Stimulated activated effector memory CD8-positive, alpha-beta T cell treated with anti-CD3 and anti-CD28 coated beads, Interleukin-12 subunit alpha, Interleukin-12 subunit beta, amount 100 ng/mL, for 72 hours (primary cell): ENCODE data around the gene SRRM1.
"Not testable (repeated sequence)": the region's sequence is repeated elsewhere in the genome, so short reads cannot be mapped to it uniquely, and the experiment has no call there.

Source experiments
- ATAC-seq: fragments of 150-1000 bp; cut with Tn5 transposase; 2 replicates; pipeline ENCODE4 v1.10.0; 2021
- DNase-seq, 2 donors: peaks; one replicate each; pipeline ENCODE4 v3.0.0; 2021 to 2022; ENCODE audit warnings: low spot score in 2 of 2
- H3K27ac Mint-ChIP-seq: one replicate; pipeline ENCODE4 v1.8.0; 2022; ENCODE audit warnings: mild to moderate bottlenecking, mixed read lengths
- H3K36me3 Mint-ChIP-seq: one replicate; pipeline ENCODE4 v1.8.0; 2022; ENCODE audit warnings: mild to moderate bottlenecking, mixed read lengths
- H3K4me1 Mint-ChIP-seq: one replicate; pipeline ENCODE4 v1.8.0; 2022; ENCODE audit warnings: mixed read lengths
- H3K4me3 Mint-ChIP-seq: one replicate; pipeline ENCODE4 v1.8.0; 2022; ENCODE audit warnings: mild to moderate bottlenecking, mixed read lengths
- H3K9me3 Mint-ChIP-seq: one replicate; pipeline ENCODE4 v1.8.0; 2022; ENCODE audit warnings: mixed read lengths

Gene SRRM1

DNA sequence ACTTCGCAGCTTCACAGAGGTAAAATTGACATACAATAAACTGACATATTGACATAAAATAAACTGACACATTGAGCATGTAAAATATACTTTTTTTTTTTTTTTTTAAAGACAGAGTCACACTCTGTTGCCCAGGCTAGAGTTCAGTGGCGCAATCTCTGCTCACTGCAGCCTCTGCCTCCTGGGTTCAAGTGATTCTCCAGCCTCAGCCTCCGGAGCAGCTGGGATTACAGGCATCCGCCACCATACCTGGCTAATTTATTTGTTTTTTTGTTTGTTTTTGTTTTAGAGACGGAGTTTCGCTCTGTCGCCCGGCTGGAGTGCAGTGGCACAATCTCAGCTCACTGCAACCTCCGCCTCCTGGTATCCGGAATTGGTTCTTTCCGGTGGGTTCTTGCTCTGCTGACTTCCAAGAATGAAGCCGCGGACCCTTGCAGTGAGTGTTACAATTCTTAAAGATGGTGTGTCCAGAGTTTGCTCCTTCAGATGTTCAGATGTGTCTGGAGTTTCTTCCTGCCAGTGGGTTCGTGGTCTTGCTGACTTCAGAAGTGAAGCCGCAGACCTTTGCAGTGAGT is 53.7 kb downstream of the SRRM1 start:
- Mint-ChIP-seq H3K9me3 (no peaks in the 10 kb centered on the region), H3K4me1 (peaks cover 10% of the 10 kb centered on the region), H3K36me3 (no peaks in the 10 kb centered on the region), H3K4me3 (no peak overlapping the region), H3K27ac (no peak overlapping the region)
- DNase-seq: no peak
- no peak for ATAC-seq

DNA sequence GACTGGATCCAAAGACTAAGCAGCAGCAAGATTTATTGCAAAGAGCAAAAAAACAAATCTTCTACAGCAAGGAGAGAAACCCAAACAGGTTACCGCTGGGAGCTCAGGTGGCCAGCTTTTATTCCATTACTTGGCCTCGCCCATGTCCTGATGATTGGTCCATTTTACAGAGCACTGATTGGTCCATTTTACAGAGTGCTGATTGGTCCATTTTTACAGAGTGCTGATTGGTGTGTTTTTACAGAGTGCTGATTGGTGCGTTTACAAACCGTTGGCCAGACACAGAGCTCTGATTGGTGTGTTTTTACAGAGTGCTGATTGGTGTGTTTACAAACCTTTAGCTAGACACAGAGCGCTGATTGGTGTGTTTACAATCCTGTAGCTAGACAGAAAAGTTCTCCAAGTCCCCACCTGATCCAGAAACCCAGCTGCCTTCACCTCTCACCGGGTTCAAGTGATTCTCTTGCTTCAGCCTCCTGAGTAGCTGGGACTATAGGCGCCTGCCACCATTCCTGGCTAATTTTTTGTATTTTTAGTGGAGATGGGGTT is 54.4 kb downstream of the SRRM1 start:
- DNase-seq, H3K36me3 Mint-ChIP-seq, ATAC-seq, H3K9me3 Mint-ChIP-seq, H3K4me1 Mint-ChIP-seq, H3K4me3 Mint-ChIP-seq, H3K27ac Mint-ChIP-seq: not testable (repeated sequence)

DNA sequence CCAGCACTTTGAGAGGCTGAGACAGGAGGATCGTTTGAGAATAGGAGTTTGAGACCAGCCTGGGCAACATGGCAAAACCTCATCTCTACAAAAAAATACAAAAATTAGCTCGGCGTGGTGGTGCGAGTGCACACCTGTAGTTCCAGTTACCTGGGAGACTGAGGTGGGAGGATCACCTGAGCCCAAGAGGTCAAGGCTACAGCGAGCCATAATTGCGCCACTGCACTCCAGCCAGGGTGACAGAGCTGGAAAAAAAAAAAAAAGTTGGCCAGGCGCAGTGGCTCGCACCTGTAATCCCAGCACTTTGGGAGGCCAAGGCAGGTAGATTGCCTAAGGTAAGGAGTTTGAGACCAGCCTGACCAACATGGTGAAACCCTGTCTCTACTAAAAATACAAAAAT is 55.2 kb downstream of the SRRM1 start:
- H3K27ac Mint-ChIP-seq, ATAC-seq, DNase-seq, H3K9me3 Mint-ChIP-seq, H3K4me3 Mint-ChIP-seq, H3K4me1 Mint-ChIP-seq, H3K36me3 Mint-ChIP-seq: not testable (repeated sequence)

DNA sequence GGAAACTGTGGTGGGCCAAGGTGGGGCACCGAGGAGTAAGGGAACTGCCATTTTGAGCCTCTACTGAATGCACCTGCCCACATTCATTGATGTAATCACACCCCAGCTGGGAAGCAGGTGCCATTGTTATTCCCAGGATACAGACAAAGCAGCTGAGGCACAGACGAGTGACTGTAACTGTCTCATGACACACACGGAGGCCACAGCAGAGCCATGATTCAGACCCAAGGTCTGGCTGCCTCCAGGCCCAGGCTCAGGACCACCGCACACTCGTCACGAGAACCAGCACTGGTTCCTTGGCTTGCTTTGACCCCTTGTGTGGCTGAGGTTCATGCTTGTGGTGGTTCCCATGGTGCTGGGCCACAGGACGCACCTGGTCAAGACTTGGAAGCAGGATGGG is 56.5 kb downstream of the SRRM1 start:
- DNase-seq (no peak), ATAC-seq (no peak)
- Mint-ChIP-seq H3K36me3 (no peaks in the 10 kb centered on the region), H3K4me3 (no peak overlapping the region), H3K9me3 (no peaks in the 10 kb centered on the region), H3K27ac (no peak overlapping the region), H3K4me1 (peaks cover 2% of the 10 kb centered on the region)

DNA sequence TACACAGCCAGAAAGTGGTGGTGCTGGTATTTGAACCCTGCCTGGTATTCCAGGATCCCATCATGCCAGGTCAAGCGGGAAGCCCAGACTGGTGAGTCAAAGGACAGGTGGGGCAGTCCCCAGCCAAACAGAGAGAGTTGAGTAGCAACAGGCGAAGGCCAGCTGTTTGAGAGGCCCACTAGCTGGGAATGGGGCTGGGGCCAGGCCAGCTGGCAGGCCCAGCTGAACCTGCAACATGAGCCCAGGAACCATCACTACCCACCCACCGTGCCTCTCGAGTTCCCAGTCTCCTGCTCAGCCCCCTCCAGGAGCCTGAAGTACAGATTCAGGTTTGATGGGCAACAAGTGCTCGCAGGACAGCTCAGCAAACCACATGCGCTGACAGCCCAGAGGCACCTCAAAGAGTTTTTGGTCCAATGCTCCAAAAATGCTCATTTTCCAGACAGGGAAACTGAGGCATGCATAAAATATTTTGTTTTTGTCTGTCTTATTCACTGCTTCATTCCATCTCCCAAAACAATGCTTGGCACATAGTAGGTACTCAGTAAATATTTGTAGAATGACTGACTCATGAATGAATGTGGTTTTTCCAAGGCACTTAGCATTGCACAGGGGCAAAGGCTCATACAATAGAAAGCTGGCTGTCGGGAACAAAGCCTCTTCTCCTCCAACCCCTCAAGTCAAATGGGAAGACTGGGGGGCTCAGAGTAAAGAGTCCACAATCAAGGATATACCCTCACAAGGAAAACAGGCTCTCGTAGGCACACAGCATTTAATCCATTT is 59.6 kb downstream of the SRRM1 start:
- Mint-ChIP-seq H3K36me3 (no peaks in the 10 kb centered on the region), H3K27ac (no peak overlapping the region), H3K9me3 (no peaks in the 10 kb centered on the region), H3K4me1 (peaks cover 6% of the 10 kb centered on the region), H3K4me3 (no peak overlapping the region)
- ATAC-seq: no peak
- no peak for DNase-seq

DNA sequence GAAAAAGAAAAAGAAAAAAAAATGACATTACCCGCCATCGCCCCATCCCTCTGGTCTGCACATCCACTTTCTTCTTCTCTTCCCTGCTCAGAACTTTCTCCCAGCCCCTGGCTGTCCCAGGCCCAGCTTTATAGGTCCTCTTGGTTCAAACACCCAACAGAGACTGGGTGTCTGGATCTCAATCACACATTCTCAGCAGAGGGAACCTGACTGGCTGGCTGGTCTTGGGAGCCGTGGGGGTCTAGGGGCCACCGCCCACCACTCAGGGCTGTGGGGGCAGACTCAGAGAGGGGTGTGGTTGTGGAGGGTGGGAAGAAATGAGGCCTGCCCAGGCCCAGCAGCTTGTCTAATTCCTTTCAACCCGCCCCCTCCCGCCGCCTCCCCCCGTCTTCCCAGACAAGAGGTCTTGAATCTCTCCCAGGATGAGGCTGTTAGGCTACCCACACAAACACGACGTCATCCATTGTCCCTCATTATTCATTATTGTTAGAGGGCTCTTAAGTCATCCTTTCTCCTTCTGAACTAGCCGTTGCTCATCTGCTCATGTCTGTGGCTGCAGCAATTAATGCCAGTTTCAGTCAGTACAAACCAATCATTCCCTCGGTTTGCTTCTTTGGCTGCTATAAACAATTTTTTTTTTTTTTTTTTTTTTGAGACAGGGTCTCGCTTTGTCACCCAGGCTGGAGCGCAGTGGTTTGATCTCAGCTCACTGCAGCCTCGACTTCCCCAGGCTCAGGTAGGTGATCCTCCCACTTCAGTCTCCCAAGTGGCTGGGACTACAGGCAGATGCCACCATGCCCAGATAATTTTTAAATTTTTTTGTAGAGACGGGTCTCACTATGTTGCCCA is 61.5 kb downstream of the SRRM1 start:
- H3K27ac Mint-ChIP-seq: no peak overlapping the region
- no peak overlapping the region for H3K4me3 Mint-ChIP-seq
- H3K36me3 Mint-ChIP-seq: no peaks in the 10 kb centered on the region
- ATAC-seq: no peak
- H3K4me1 Mint-ChIP-seq: peaks cover 8% of the 10 kb centered on the region
- no peak for DNase-seq
- no peaks in the 10 kb centered on the region for H3K9me3 Mint-ChIP-seq

DNA sequence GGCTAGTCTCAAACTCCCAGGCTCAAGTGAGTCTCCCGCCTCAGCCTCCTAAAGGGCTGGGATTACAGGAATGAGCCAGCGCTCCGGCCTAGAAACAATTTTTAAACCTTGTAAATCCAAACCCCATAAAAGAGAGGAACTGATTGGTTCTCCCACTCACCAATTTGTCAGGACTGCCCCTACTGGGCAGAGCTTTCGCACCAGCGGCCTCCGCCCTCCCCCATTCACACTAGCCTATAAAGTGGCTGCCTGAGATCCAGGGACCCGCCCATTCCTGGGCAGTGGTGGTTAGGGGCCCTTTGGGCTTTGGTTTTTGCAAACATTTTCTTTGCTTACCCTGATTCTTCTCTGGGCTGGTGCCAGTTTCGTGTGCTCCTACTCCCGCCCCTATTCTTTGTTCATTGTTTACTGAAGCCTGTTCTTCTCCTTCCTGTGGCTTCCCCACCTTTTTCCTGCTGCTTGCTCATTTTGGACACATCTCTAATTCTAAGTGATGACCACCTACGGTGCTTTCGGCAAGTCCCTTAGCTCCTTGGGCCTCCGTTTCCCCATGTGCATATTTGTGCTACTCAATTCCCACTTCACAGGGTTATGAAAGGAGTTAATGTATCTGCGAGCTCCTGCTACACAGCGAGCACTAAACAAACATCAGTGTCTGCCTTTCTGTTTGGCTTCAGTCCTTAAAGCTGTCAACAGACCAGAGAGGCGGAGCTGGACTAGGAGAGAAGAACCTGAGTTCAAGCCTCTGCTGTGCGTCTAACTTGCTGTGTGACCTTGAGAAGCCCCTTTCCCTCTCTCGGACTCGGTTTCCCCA is 62.4 kb downstream of the SRRM1 start:
- no peak overlapping the region for H3K4me3 Mint-ChIP-seq
- H3K9me3 Mint-ChIP-seq: no peaks in the 10 kb centered on the region
- H3K27ac Mint-ChIP-seq: no peak overlapping the region
- no peak for DNase-seq
- H3K36me3 Mint-ChIP-seq: no peaks in the 10 kb centered on the region
- peak; percentile 60 for ATAC-seq
- peaks cover 14% of the 10 kb centered on the region for H3K4me1 Mint-ChIP-seq

DNA sequence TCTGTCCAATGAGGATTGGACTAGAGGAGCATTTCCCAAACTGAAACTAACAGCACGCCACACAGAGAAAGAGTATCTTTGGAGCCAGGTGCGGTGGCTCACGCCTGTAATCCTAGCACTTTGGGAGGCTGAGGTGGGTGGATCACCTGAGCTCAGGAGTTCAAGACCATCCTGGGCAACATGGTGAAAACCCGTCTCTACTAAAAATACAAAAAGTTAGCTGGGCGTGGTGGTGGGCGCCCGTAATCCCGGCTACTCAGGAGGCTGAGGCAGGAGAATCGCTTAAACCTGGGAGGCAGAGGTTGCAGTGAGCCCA is 62.9 kb downstream of the SRRM1 start:
- peaks cover 14% of the 10 kb centered on the region for H3K4me1 Mint-ChIP-seq
- H3K9me3 Mint-ChIP-seq, DNase-seq, H3K4me3 Mint-ChIP-seq, ATAC-seq, H3K36me3 Mint-ChIP-seq, H3K27ac Mint-ChIP-seq: not testable (repeated sequence)

DNA sequence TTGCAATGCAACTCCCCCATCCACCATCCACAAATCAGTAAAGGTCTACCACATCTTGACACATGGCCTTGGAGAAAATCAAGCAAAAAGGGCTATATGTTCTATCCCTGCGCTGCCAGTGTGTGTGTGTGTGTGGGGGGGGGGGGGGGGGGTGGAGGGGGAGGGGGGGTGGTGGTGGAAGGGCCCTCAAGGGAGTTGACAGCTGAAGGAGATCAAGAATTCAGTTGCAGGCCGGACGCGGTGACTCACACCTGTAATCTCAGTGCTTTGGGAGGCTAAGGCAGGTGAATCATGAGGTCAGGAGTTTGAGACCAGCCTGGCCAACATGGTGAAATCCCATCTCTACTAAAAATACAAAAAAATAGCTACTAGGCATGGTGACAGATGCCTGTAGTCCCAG is 64.6 kb downstream of the SRRM1 start:
- DNase-seq (no peak), ATAC-seq (no peak)
- peaks cover 14% of the 10 kb centered on the region for H3K4me1 Mint-ChIP-seq
- H3K4me3 Mint-ChIP-seq: no peak overlapping the region
- H3K27ac Mint-ChIP-seq: no peak overlapping the region
- H3K9me3 Mint-ChIP-seq: no peaks in the 10 kb centered on the region
- H3K36me3 Mint-ChIP-seq: no peaks in the 10 kb centered on the region

DNA sequence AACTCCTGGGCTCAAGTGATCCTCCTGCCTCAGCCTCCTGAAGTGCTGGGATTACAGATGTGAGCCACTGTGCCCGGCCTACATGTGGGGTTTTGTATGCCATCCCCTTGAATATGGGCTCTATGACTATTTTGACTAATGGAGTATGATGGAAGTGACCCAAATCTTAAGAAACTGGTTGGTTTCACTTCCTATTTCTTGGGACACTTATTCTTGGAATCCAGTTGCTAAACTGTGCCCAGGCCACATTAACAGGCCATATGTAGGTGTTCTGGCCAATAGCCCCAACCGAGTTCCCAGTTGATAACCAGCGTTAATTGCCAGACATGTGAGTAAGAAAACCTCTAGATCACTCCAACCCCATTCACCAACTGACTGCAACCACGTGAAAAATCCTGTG is 65.8 kb downstream of the SRRM1 start:
- DNase-seq (no peak), ATAC-seq (no peak)
- Mint-ChIP-seq H3K4me3 (no peak overlapping the region), H3K36me3 (no peaks in the 10 kb centered on the region), H3K27ac (no peak overlapping the region), H3K4me1 (peaks cover 14% of the 10 kb centered on the region), H3K9me3 (no peaks in the 10 kb centered on the region)

DNA sequence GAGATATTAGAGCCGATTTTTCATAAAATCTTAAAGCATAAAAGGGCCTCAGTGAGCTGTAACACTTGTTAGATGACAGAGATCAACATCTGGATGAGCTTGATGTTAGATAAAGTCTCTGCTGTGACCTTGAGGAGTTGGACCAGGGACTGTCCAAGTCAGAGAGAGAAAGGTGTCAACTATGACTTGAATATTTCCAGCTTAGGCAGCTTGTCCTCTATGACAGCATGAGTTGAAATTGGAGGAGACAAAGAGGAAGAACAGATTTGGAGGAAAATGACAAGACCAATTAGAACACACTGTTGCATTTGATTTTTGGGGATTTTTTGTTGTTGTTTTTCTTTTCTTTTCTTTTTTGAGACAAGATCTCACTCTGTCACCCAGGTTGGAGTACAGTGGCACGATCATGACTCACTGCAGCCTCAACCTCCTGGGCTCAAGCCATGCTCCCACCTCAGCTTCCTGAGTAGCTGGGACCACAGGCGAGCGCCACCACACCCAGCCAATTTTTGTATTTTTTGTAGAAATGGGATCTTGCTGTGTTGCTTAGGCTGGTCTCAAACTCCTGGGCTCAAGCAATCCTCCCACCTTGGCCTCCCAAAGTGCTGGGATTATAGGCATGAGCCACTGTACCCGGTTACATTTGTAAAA is 66.8 kb downstream of the SRRM1 start:
- Mint-ChIP-seq H3K27ac (peak overlapping the region; percentile 6), H3K9me3 (no peaks in the 10 kb centered on the region), H3K4me1 (peaks cover 18% of the 10 kb centered on the region), H3K36me3 (no peaks in the 10 kb centered on the region), H3K4me3 (no peak overlapping the region)
- DNase-seq (no peak), ATAC-seq (peak; percentile 67)

DNA sequence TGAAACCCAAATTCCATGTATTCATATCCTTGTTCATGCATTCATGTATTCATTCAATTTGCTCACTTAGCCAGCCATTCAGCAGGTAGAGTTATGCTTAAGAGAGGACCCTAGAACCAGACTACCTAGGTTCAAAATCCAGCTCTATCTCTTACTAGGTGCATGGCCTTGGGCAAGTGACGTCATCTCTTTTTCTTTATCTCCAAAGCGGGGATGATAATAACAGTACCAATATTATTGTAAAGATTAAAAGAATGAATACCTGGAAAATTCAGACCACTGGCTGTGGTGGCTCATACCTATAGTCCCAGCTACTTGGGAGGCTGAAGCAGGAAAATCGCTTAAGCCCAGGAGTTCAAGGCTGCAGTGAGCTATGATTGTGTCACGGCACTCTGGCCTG is 68.2 kb downstream of the SRRM1 start:
- no peak overlapping the region for H3K4me3 Mint-ChIP-seq
- ATAC-seq: no peak
- DNase-seq: no peak
- no peaks in the 10 kb centered on the region for H3K9me3 Mint-ChIP-seq
- H3K27ac Mint-ChIP-seq: no peak overlapping the region
- H3K4me1 Mint-ChIP-seq: peaks cover 20% of the 10 kb centered on the region
- H3K36me3 Mint-ChIP-seq: no peaks in the 10 kb centered on the region

DNA sequence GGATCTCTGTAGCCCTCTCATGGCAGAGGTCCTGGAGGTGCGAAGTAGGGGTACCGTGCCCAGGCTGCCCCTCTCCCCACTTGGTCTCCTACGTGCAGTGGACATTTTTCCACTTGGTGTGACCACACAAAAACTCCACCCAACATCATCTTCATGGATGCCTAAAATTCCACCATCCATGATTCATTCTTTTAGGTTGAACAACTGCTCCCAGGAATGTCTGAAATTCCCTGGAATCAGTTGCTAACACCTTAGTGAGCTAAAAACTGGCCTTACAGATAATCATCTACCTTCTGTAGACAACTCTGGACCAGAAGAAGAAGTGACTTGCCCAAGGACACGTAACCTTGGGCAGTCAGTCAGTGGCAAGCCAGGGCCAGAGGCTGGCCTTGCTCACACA is 70.1 kb downstream of the SRRM1 start:
- Mint-ChIP-seq H3K9me3 (no peaks in the 10 kb centered on the region), H3K4me3 (no peak overlapping the region), H3K4me1 (peaks cover 20% of the 10 kb centered on the region), H3K27ac (no peak overlapping the region), H3K36me3 (no peaks in the 10 kb centered on the region)
- ATAC-seq: no peak
- no peak for DNase-seq

DNA sequence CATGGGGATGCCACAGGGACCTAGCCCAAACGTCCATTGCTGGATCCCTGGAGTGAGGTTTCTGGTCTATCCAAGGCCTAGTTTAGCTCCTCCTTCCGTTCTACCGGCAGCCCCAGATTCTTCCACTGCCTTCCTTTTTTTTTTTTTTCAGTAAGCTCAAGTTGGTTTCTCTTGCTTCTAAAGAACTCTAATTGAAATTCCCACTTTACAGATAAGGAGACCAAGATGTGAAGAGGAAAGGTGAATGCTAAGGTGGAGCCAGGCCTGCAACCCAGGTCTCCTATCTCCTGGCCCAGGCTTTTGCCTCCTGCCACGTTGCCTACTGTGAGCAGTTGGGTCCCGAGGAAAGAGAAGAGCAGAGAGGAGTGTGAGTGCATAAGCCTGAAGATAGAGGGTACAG is 70.6 kb downstream of the SRRM1 start:
- H3K4me1 Mint-ChIP-seq: peaks cover 20% of the 10 kb centered on the region
- no peaks in the 10 kb centered on the region for H3K9me3 Mint-ChIP-seq
- H3K36me3 Mint-ChIP-seq: no peaks in the 10 kb centered on the region
- no peak for DNase-seq
- H3K27ac Mint-ChIP-seq: no peak overlapping the region
- H3K4me3 Mint-ChIP-seq: no peak overlapping the region
- no peak for ATAC-seq
